Ovary (tissue), 9 donors: ENCODE data around the gene KIF3B. TPM values are rescaled to one million over a fixed set of nuclear protein-coding genes. Genes with fewer than 3 reads are reported as not detected.
"Not testable (repeated sequence)": the region's sequence is repeated elsewhere in the genome, so short reads cannot be mapped to it uniquely, and the experiment has no call there.

Experiments used
- DNase-seq, 5 donors: peaks; one replicate each; pipeline ENCODE4 v3.0.0-alpha.2; 2019 to 2020
- H3K27ac ChIP-seq, 2 donors: fragments of 200-600 bp; one replicate each; pipeline versions ENCODE4 v1.5.1 to v1.8.0; 2019 to 2022
- H3K27me3 ChIP-seq: fragments of 200-600 bp; one replicate; pipeline ENCODE4 v1.8.0; 2022
- H3K36me3 ChIP-seq: fragments of 200-600 bp; sonication (generic); one replicate; pipeline ENCODE4 v1.5.1; 2019
- H3K4me1 ChIP-seq: one replicate; pipeline ENCODE4 v1.8.1; 2013; ENCODE audit warnings: mild to moderate bottlenecking, moderate library complexity; ENCODE audit not compliant: insufficient read depth
- H3K4me3 ChIP-seq: fragments of 200-600 bp; sonication (generic); one replicate; pipeline ENCODE4 v1.5.1; 2017
- H3K9me3 ChIP-seq, 2 donors: fragments of 200-600 bp in 1 of 2; sonication (generic) in 1 of 2; one replicate each; pipeline versions ENCODE4 v1.5.1 to v1.8.1; 2013 to 2019; ENCODE audit warnings: mild to moderate bottlenecking in 1 of 2, moderate library complexity in 1 of 2
- EP300 ChIP-seq: sonication (generic); formaldehyde crosslinking; IDR thresholded peaks from one replicate; pipeline ENCODE4 v1.6.1; 2017; ENCODE audit warnings: antibody characterized with exemption
- POLR2A ChIP-seq: fragments of 450-650 bp; IDR thresholded peaks from one replicate; pipeline ENCODE4 v1.6.1; 2017; ENCODE audit warnings: antibody characterized with exemption, mild to moderate bottlenecking, moderate library complexity
- WGBS, 3 donors: extraction: QIAGEN DNeasy Blood & Tissue Kit in 1 of 3; methylation state at CpG; one replicate each; pipeline versions ENCODE4 v1.1.5 to v1.1.7; 2013 to 2017; 5-methylcytosine and 5-hydroxymethylcytosine counted together
- intact Hi-C, 4 donors: fragments of 100-400 bp; cut with DNase I; formaldehyde crosslinking; loops; one replicate each; pipeline versions ENCODE4 v1.11.0 to v1.15.1; 2022 to 2023
- polyA plus RNA-seq, 2 donors: library from polyadenylated mRNA; stranded (reverse); fragments of 200-250 nt in 1 of 2; fragments of 350-450 nt in 1 of 2; fragmentation: Illumina TruSeq in 1 of 2; extraction: RNeasy Lipid Tissue Mini Kit (QIAGEN cat#74804) in 1 of 2; gene quantifications; one replicate each; pipeline ENCODE4 v1.2.3, GENCODE V29; 2013 to 2014
- total RNA-seq, 7 donors: library from RNA; depleted of rRNA in 2 of 7; stranded (reverse); fragments of >200 nt in 2 of 7; fragmentation: NEBNext Ultra II Directional in 3 of 7; extraction: Animal tissue kit (Norgen Biotek cat#: 25700) in 3 of 7; gene quantifications; one replicate each; pipeline versions ENCODE4 v1.1.0 to v1.2.4, GENCODE V29; 2016 to 2023
- TF ChIP-seq, protein P1 (sequence below), 3 donors: fragments of 450-650 bp in 2 of 3; fragments of 200-600 bp in 1 of 3; IDR thresholded peaks; one replicate each; pipeline versions ENCODE4 v1.5.1 to v1.8.0; 2016 to 2022; ENCODE audit warnings: antibody characterized with exemption in 3 of 3, mild to moderate bottlenecking in 1 of 3
- donor health status: DM: no; HTN: no; CAD: no; lungs with moderate emphysema.
- donor health status: DM: no; HTN: no; CAD: no.
- donor health status: Bipolar disorder and iron deficiency.
- donor health status: DM: yes; HTN: yes; CAD: no.
- donor health status: DM: no; HTN: no; CAD: no.
- donor health status: DM: yes; HTN: yes; CAD: no.

The KIF3B gene
- total and polyA plus RNA-seq, 9 donors, result 10.6 to 29.8 (median 23.7) TPM

- intact Hi-C loops, result no loop called here
- H3K27me3 ChIP-seq, result no peaks in the 10 kb centered on the region
- TF ChIP-seq, protein P1, sequence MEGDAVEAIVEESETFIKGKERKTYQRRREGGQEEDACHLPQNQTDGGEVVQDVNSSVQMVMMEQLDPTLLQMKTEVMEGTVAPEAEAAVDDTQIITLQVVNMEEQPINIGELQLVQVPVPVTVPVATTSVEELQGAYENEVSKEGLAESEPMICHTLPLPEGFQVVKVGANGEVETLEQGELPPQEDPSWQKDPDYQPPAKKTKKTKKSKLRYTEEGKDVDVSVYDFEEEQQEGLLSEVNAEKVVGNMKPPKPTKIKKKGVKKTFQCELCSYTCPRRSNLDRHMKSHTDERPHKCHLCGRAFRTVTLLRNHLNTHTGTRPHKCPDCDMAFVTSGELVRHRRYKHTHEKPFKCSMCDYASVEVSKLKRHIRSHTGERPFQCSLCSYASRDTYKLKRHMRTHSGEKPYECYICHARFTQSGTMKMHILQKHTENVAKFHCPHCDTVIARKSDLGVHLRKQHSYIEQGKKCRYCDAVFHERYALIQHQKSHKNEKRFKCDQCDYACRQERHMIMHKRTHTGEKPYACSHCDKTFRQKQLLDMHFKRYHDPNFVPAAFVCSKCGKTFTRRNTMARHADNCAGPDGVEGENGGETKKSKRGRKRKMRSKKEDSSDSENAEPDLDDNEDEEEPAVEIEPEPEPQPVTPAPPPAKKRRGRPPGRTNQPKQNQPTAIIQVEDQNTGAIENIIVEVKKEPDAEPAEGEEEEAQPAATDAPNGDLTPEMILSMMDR (IDR thresholded peaks at IDR 0.05), result no peak
- no peak for TF ChIP-seq EP300
- no peak for TF ChIP-seq POLR2A
- DNase-seq, result no peak
- H3K9me3 ChIP-seq, result no peaks in the 10 kb centered on the region
- WGBS, 3 donors, result 76 to 80% (median 80%) methylated on average over 4 of the region's 4 CpGs
- no peak overlapping the region for H3K4me3 ChIP-seq
- no peaks in the 10 kb centered on the region for H3K4me1 ChIP-seq
- no peak overlapping the region for H3K27ac ChIP-seq
- H3K36me3 ChIP-seq, result no peaks in the 10 kb centered on the region
Observed at GRCh38 chr20:32241807-32242206, 35.6 kb upstream of the KIF3B start.

GRCh38 chr20:32244150-32244823, 33.2 kb upstream of the KIF3B start:
- DNase-seq, result no peak
- 80 to 88% (median 87%) methylated on average over 6 of the region's 6 CpGs for WGBS, 3 donors
- intact Hi-C loops, result no loop called here

DNA sequence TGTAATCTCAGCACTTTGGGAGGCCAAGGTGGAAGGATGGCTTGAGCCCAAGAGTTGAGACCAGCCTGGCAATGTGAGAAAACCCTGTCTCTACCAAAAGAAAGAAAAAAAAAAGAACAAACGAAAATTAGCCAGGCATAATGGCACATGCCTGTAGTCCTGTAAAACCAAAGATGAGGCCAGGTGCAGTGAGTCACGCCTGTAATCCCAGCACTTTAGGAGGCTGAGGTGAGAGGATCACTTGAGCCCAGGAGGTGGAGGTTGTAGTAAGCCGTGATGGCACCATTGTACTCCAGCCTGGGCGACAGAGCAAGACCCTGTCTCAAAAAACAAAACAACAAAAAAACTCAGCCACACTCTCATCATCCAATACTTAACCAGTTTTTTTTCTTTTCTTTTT, 32.5 kb upstream of the KIF3B start:
- no peak overlapping the region for H3K4me3 ChIP-seq
- no peaks in the 10 kb centered on the region for H3K27me3 ChIP-seq
- no peak for TF ChIP-seq EP300
- no peak for TF ChIP-seq POLR2A
- TF ChIP-seq, protein P1 (IDR thresholded peaks at IDR 0.05), result no peak
- H3K27ac ChIP-seq, result no peak overlapping the region
- WGBS, 3 donors, result 88 to 90% (median 89%) methylated on average over 4 of the region's 4 CpGs
- H3K4me1 ChIP-seq, result no peaks in the 10 kb centered on the region
- intact Hi-C loops, result no loop called here
- no peaks in the 10 kb centered on the region for H3K9me3 ChIP-seq
- no peak for DNase-seq
- no peaks in the 10 kb centered on the region for H3K36me3 ChIP-seq

More at GRCh38 chr20:32244150-32244823, 33.2 kb upstream of the KIF3B start:
- no peaks in the 10 kb centered on the region for H3K36me3 ChIP-seq
- no peaks in the 10 kb centered on the region for H3K27me3 ChIP-seq
- TF ChIP-seq, protein P1 (IDR thresholded peaks at IDR 0.05), result no peak
- no peak for TF ChIP-seq EP300
- no peaks in the 10 kb centered on the region for H3K4me1 ChIP-seq
- no peak overlapping the region for H3K4me3 ChIP-seq
- H3K9me3 ChIP-seq, result no peaks in the 10 kb centered on the region
- no peak overlapping the region for H3K27ac ChIP-seq

DNA sequence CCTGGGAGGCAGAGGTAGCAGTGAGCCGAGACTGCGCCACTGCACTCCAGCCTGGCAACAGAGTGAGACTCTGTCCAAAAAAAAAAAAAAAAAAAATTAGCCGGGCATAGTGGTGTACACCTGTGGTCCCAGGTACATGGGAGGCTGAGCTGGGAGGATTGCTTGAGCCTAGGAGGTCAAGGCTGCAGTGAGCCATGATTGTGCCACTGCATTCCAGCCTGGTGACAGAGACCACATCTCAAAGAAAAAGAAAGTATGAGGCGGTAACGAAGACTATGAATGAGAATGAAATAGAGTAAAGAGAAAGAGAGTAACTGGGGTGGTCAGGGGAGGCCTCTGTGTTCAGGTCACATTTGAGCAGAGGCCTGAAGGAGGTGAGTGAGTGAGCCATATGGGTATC, 31.2 kb upstream of the KIF3B start:
- H3K4me1 ChIP-seq, intact Hi-C loops: not testable (repeated sequence)

DNA sequence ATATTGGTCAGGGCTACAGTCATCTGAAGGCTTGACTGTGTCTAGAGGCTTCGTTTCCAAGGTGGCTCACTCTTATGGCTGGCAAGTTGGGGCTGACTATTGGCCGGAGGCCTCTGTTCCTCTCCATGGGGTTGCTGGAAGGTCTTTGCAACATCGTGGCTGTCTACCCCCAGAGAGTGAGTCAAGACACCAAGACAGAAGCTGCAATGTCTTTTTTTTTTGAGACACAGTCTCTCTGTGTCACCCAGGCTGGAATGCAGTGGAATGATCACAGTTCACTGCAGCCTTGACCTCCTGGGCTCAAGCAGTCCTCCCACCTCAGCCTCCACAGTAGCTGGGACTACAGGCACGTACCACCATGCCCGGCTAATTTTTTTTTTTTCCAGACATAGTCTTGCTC, 29.4 kb upstream of the KIF3B start:
- H3K27ac ChIP-seq, result no peak overlapping the region
- TF ChIP-seq EP300, result no peak
- no peaks in the 10 kb centered on the region for H3K9me3 ChIP-seq
- no peak overlapping the region for H3K4me3 ChIP-seq
- intact Hi-C loops, result no loop called here
- 64 to 73% (median 72%) methylated on average over 5 of the region's 5 CpGs for WGBS, 3 donors
- DNase-seq, result no peak
- H3K4me1 ChIP-seq, result no peaks in the 10 kb centered on the region
- no peaks in the 10 kb centered on the region for H3K36me3 ChIP-seq
- H3K27me3 ChIP-seq, result no peaks in the 10 kb centered on the region

More for the DNA sequence above, 31.2 kb upstream of the KIF3B start:
- not testable (repeated sequence) for H3K36me3 ChIP-seq, H3K27me3 ChIP-seq, DNase-seq, H3K4me3 ChIP-seq, H3K9me3 ChIP-seq, H3K27ac ChIP-seq
- WGBS, 3 donors, result 85 to 90% (median 88%) methylated on average over 5 of the region's 5 CpGs
